Subcutaneous adipose tissue (tissue), 4 donors: Measurements from ENCODE around the gene SKP1. TPM values are rescaled to one million over a fixed set of nuclear protein-coding genes. Genes with fewer than 3 reads are reported as not detected.

Source experiments
- total RNA-seq, 4 donors: library from RNA; depleted of rRNA; stranded (reverse); fragments of >200 nt; gene quantifications; one replicate each; pipeline ENCODE4 v1.1.0, GENCODE V29; 2016
- TF ChIP-seq, protein P1 (sequence below): fragments of 450-650 bp; IDR thresholded peaks from one replicate; pipeline ENCODE4 v1.5.1; 2016; ENCODE audit warnings: low read depth, mild to moderate bottlenecking, control low read depth, antibody characterized with exemption, moderate library complexity

SKP1 gene
- total RNA-seq, 4 donors from 2014 or later: 132 to 336 (median 244) TPM

DNA sequence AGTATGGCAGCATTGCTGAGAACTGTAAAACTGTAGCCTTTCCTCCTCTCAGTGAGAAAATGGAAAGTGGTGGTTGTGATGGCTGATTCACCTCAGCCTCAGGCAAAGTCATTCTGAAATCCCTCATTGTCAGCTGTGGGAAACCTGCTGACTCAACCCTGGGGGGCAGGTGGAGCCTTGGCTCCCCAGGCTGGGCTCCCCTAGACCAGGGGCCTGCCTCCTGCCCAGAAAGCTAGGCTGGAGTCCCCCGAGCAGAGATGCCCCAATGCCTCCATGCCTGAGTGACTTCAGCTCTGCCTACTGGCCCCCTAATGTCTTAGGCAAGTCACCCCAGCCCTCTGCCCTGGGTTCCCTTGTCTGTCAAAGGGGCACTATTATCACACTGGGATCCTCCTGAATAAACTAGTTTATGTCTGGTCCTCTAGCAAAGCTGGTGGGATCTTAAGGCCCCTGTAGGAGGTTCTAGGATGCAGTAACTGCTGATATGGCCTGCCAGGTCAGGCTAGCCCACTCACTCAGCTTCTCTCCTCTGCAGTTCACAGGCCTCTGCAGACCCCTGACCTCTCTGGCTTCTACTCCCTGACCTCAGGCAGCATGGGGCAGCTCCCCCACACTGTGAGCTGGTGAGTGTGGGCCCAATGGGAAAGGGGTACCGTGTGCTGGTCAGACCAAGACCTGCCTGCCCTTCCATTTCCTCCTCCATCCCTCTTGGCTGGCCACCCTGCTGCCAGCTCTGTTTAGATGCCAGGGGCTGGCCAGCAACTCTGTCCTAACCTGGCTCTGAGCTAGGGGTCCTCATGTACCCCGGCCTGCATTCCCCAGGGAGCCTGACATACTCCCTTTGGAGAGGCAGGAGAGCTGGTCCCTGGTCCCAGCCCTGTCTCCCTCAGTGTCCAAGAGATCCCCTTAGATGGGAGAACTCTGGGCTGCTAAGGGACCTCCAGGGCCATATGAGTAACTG lies 38.1 kb downstream of the SKP1 start:
- TF ChIP-seq, protein P1, sequence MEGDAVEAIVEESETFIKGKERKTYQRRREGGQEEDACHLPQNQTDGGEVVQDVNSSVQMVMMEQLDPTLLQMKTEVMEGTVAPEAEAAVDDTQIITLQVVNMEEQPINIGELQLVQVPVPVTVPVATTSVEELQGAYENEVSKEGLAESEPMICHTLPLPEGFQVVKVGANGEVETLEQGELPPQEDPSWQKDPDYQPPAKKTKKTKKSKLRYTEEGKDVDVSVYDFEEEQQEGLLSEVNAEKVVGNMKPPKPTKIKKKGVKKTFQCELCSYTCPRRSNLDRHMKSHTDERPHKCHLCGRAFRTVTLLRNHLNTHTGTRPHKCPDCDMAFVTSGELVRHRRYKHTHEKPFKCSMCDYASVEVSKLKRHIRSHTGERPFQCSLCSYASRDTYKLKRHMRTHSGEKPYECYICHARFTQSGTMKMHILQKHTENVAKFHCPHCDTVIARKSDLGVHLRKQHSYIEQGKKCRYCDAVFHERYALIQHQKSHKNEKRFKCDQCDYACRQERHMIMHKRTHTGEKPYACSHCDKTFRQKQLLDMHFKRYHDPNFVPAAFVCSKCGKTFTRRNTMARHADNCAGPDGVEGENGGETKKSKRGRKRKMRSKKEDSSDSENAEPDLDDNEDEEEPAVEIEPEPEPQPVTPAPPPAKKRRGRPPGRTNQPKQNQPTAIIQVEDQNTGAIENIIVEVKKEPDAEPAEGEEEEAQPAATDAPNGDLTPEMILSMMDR: no peak

DNA sequence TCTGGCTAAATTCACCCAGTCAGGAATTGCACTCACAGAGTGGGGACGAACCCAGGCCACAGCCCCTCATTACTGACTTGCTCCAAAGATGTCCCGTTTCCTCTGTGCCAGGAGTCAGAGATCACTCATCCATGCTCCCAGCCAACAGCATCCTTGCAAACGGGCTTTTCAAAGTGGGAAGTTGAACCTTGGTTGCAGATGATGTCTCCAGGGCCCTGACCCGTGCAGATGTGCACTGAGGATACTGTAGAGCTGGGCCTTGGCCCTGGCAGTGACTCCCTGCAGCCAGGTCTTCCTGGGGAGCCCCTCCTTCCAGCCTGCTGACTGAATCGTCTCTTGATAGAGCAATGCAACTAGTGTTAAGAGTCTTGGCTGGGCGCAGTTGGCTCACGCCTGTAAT lies 40.0 kb downstream of the SKP1 start:
- TF ChIP-seq, protein P1: no peak

DNA sequence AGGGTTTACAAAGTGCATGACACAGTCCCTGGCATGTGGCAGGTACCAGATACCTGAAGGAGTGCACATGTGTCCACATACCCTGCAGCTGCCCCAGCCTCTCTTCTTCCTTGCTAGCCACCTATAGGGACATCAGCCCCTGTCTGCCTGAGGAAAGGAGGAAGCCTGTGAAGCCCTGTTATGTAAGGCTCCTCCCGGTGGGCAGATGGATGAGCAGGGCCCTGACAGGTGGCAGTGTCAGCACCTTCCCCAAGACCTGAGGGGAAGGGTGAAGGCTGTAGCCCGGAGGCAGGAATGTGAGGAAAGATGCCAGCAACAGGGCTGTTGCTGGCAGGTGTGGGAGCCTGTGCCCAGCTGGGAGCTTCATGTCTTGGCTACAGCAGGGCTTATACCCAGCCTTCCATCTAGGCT lies 40.5 kb downstream of the SKP1 start:
- TF ChIP-seq, protein P1: no peak

DNA sequence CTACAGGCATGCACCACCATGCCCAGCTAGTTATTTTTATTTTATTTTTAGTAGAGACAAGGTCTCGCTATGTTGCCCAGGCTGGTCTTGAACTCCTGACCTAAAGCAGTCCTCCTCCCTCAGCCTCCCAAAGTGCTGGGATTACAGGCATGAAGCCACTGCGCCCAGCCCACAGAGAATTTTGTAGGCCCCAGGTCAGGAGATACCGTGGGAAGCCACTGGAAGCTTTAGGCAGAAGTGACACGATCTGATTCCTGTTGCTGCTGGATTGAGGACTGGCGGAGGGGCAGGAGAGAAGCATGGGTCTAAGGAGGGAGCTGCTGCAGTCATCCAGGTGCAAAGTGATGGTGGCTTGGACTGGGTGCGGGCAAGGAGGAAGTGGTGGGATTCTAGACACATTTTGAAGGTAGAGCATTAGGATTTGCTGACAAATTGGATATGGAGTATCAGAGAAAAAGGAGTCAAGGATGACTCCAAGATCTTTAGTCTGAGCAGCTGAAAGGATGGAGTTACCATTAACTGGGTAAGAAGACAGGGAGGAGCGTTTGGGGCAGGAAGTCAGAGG lies 41.6 kb downstream of the SKP1 start:
- TF ChIP-seq, protein P1: no peak

DNA sequence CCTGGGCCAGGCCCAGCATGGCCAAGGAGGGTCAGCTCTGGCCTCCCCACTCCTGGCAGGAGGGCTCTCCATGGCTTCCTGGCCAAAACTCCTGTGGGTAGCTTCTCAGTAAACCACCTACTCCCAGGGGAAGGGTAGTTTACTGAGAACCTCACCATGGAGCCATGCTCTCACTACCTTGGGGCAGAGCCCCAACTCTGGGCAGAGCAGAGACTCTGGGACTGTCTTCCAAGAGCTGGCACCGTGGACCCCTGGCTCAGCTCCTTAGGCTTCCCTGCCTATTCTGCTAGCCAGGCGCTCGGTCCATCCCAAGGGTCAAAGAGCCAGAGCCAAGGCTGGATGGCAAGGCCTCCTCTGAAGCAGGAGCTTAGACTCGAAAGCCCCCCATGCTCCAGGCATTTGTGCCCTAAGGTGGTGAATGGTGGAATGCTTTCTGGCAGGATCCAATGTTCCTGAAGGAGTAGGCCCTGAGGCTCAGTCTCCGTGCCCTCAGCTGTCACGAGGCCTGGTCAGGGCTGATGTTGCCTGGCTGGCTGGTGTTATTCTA lies 42.7 kb downstream of the SKP1 start:
- TF ChIP-seq, protein P1: no peak

DNA sequence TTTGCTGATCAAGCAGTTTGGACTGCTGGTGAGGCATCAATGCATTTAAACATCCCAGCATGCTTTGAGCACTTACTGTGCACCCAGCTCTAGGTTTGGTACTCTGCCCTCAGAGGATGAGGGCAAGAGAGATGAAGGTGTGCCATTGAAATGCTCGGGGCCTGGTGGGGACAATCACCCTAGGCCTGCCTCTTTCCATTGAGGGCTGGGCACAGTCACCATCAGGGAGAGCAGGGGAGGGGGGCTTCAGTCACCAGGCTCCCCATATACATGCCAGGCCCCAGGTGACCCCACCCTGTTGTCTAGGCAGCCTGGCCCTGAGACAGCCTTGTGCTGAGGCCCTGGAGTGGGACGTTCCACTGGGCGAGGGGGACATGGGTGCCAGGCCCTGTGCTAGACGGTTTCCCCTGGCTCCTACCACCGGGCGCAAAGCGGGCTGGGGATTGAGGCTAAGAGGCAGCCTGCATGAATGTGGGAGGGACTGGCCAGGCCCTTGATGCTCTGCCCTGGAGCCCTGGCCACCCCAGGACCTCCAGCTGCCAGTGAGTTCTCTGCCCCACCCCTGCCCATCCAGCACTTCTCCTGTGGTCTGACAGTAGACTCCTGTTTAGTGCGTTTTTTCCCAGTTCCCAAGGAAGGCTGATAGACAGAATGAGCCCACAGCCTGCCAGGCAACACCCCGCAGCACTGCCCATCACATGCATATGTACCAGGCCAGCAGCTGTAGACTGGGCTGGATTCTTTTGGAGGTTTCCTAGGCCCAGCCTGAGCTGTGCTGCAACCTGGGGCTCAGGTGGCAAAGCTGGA lies 43.4 kb downstream of the SKP1 start:
- TF ChIP-seq, protein P1: no peak
